Endothelial cell of umbilical vein (primary cell): Measurements from ENCODE around the gene TARP.
"Not testable (repeated sequence)": the region's sequence is repeated elsewhere in the genome, so short reads cannot be mapped to it uniquely, and the experiment has no call there.

ENCODE experiments used
- BruUV-seq: library from RNA; stranded (reverse); fragments of 400-500 nt; replicated peaks from 2 replicates; lab custom pipeline; 2021; lab: Mats Ljungman, UMichigan
- CTCF ChIA-PET: fragments of 300-600, 350-600 bp; sonication (Branson Sonifier 250); formaldehyde crosslinking; loops from one replicate; lab custom pipeline; 2021; ENCODE audit warnings: antibody characterized with exemption, inconsistent platforms; lab: Charles Lee
- POLR2A ChIA-PET: fragments of 300-600, 350-600 bp; sonication (Branson Sonifier 250); formaldehyde crosslinking; loops from one replicate; lab custom pipeline; 2021; ENCODE audit warnings: antibody characterized with exemption, inconsistent platforms; lab: Charles Lee
- DNase-seq: peaks from one replicate; pipeline ENCODE4 v3.0.0-alpha.2; 2011; ENCODE audit warnings: low read depth, low spot score
- FAIRE-seq: peaks from 2 replicates; lab custom pipeline; 2011; peaks lifted over from hg19 to GRCh38; lab: Jason Lieb, UNC
- H2AFZ ChIP-seq: 2 replicates; pipeline ENCODE4 v1.6.0; 2012; ENCODE audit warnings: low read depth, low read length, control low read depth, inconsistent platforms
- H3K27ac ChIP-seq: 2 replicates; pipeline ENCODE4 v1.5.1; 2011; ENCODE audit warnings: low read depth, mild to moderate bottlenecking, control low read depth, low read length, moderate library complexity; ENCODE audit not compliant: insufficient read depth
- H3K27me3 ChIP-seq, 2 experiments: 2 replicates each; pipeline versions ENCODE4 v1.6.0 to v1.6.1; 2011; ENCODE audit warnings: low read length in 2 of 2, mixed read lengths in 1 of 2; ENCODE audit not compliant: control insufficient read depth in 2 of 2, insufficient read depth in 2 of 2
- H3K36me3 ChIP-seq, 2 experiments: 2 replicates in 1 of 2; 3 replicates in 1 of 2; pipeline ENCODE4 v1.5.1; 2011; ENCODE audit warnings: low read length in 2 of 2, mild to moderate bottlenecking in 1 of 2, moderate library complexity in 1 of 2; ENCODE audit not compliant: control insufficient read depth in 2 of 2, insufficient read depth in 2 of 2; ENCODE audit errors: extremely low read depth in 1 of 2
- H3K4me1 ChIP-seq: 3 replicates; pipeline ENCODE4 v1.5.1; 2011; ENCODE audit warnings: mild to moderate bottlenecking, low read length; ENCODE audit not compliant: control insufficient read depth, insufficient read depth; ENCODE audit errors: extremely low read depth
- H3K4me2 ChIP-seq: 2 replicates; pipeline ENCODE4 v1.6.1; 2011; ENCODE audit warnings: low read length, control low read depth, mixed read lengths; ENCODE audit not compliant: insufficient read depth
- H3K4me3 ChIP-seq, 3 experiments: fragments of 200-600 bp in 1 of 3; sonication (generic), shearing (Covaris generic) in 1 of 3; replicated peaks in 1 of 3; 2 replicates each; pipeline ENCODE4 v1.5.1; 2011 to 2016; ENCODE audit warnings: control low read depth in 3 of 3, low read length in 3 of 3, mild to moderate bottlenecking in 2 of 3, inconsistent platforms in 1 of 3, low read depth in 1 of 3, moderate library complexity in 1 of 3; ENCODE audit not compliant: insufficient read depth in 1 of 3
- H3K79me2 ChIP-seq: 2 replicates; pipeline ENCODE4 v1.6.0; 2012; ENCODE audit warnings: low read length, inconsistent platforms; ENCODE audit not compliant: control insufficient read depth, insufficient read depth
- H3K9ac ChIP-seq: replicated peaks from 2 replicates; pipeline ENCODE3; 2011; ENCODE audit warnings: low read length, control low read depth; ENCODE audit not compliant: insufficient read depth; ENCODE audit errors: extremely low read depth
- H3K9me1 ChIP-seq: replicated peaks from 3 replicates; pipeline ENCODE4 v1.6.0; 2011; ENCODE audit warnings: mild to moderate bottlenecking, low read length; ENCODE audit not compliant: control insufficient read depth, insufficient read depth; ENCODE audit errors: extremely low read depth
- H3K9me3 ChIP-seq: replicated peaks from 2 replicates; pipeline ENCODE4 v1.5.1; 2012; ENCODE audit warnings: low read length, inconsistent platforms; ENCODE audit not compliant: control insufficient read depth, insufficient read depth
- H4K20me1 ChIP-seq: replicated peaks from 2 replicates; pipeline ENCODE3; 2011; ENCODE audit warnings: mild to moderate bottlenecking, low read length; ENCODE audit not compliant: control insufficient read depth, insufficient read depth; ENCODE audit errors: extremely low read depth
- EZH2 ChIP-seq: IDR thresholded peaks from 2 replicates; pipeline ENCODE4 v1.6.1; 2012; ENCODE audit warnings: borderline replicate concordance, low read depth, mild to moderate bottlenecking, moderate library complexity, low read length, inconsistent platforms; ENCODE audit not compliant: severe bottlenecking
- FOS ChIP-seq: IDR thresholded peaks from 2 replicates; pipeline ENCODE4 v1.6.1; 2011; ENCODE audit warnings: mild to moderate bottlenecking, low read length, moderate library complexity, borderline replicate concordance; ENCODE audit not compliant: insufficient read depth
- GATA2 ChIP-seq: IDR thresholded peaks from 2 replicates; pipeline ENCODE4 v1.7.0; 2011; ENCODE audit warnings: low read depth, mild to moderate bottlenecking, moderate library complexity, mixed read lengths, low read length; ENCODE audit not compliant: insufficient read length, insufficient read depth
- JUN ChIP-seq: IDR thresholded peaks from 2 replicates; pipeline ENCODE4 v1.6.1; 2011; ENCODE audit warnings: borderline replicate concordance, low read depth; ENCODE audit not compliant: insufficient read length, insufficient read depth
- MAX ChIP-seq: IDR thresholded peaks from 2 replicates; pipeline ENCODE4 v1.6.1; 2011; ENCODE audit not compliant: insufficient read depth, insufficient read length
- MYC ChIP-seq: IDR thresholded peaks from one replicate; pipeline ENCODE4 v1.6.1; 2011; ENCODE audit warnings: mild to moderate bottlenecking, low read depth, low read length
- POLR2A ChIP-seq: IDR thresholded peaks from 2 replicates; pipeline ENCODE4 v1.6.1; 2012; ENCODE audit warnings: low read depth, mild to moderate bottlenecking, control low read depth, low read length
- POLR2AphosphoS5 ChIP-seq: IDR thresholded peaks from 2 replicates; pipeline ENCODE4 v1.6.1; 2012; ENCODE audit warnings: low read depth, mild to moderate bottlenecking, control low read depth, low read length, moderate library complexity; ENCODE audit not compliant: insufficient read depth
- dilution Hi-C: fragments of 300-500 bp; cut with MboI; formaldehyde crosslinking; loops from one replicate; pipeline ENCODE4 v1.15.0; 2019; ENCODE audit warnings: low sequenced_read_pairs; ENCODE audit not compliant: extremely low pct_ligation_motif_present
- intact Hi-C: fragments of 100-400 bp; cut with micrococcal nuclease; formaldehyde crosslinking; loops from one replicate; pipeline ENCODE4 v1.10.0; 2022

TARP gene

DNA sequence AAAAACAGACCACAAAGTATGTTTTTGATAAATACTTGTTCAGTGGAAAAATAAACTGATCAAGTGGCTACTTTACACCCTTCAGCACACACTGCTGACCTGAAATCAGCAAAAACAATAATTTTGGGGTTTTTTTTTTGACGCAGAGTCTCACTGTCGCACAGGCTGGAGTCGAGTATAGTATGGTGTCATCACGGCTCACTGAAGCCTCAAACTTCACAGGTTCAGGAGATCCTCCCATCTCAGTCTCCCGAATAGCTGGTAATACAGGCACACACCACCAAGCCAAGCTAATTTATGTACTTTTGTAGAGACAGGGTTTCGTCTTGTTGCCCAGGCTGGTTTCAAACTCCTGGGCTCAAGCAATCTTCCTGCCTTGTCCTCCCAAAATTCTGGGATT, 30.6 kb downstream of the TARP start:
- Histone ChIP-seq H2AFZ (no peak overlapping the region), H4K20me1 (no peaks in the 10 kb centered on the region), H3K4me3 (no peak overlapping the region), H3K79me2 (no peaks in the 10 kb centered on the region), H3K27me3 (peaks cover 0 to 2% of the 10 kb centered on the region in 2 experiments), H3K36me3 (no peaks in the 10 kb centered on the region), H3K9me3 (no peaks in the 10 kb centered on the region), H3K4me1 (no peaks in the 10 kb centered on the region), H3K9me1 (no peaks in the 10 kb centered on the region), H3K9ac (no peak overlapping the region), H3K4me2 (no peak overlapping the region), H3K27ac (no peak overlapping the region)
- TF ChIP-seq POLR2AphosphoS5 = no peak
- TF ChIP-seq MAX = no peak
- TF ChIP-seq EZH2 = no peak
- no peak for TF ChIP-seq POLR2A
- DNase-seq = no peak
- intact Hi-C loops = no loop called here
- FAIRE-seq = no peak
- BruUV-seq = no TSS peak
- CTCF ChIA-PET = no interaction called here
- dilution Hi-C loops = no loop called here
- POLR2A ChIA-PET = no interaction called here

GRCh38 chr7:38241071-38241470, 32.4 kb downstream of the TARP start:
- ChIA-PET CTCF (no interaction called here), POLR2A (no interaction called here)
- intact Hi-C loops (no loop called here), dilution Hi-C loops (no loop called here)
- Histone ChIP-seq H2AFZ (no peak overlapping the region), H3K36me3 (no peaks in the 10 kb centered on the region), H3K27ac (no peak overlapping the region), H3K9me3 (no peaks in the 10 kb centered on the region), H3K4me2 (no peak overlapping the region), H3K9me1 (no peaks in the 10 kb centered on the region), H3K4me3 (no peak overlapping the region), H3K9ac (no peak overlapping the region), H4K20me1 (no peaks in the 10 kb centered on the region), H3K27me3 (peaks cover 0 to 2% of the 10 kb centered on the region in 2 experiments), H3K4me1 (no peaks in the 10 kb centered on the region), H3K79me2 (no peaks in the 10 kb centered on the region)
- no peak for DNase-seq
- TF ChIP-seq MAX (no peak), JUN (no peak), EZH2 (no peak), MYC (no peak), GATA2 (no peak), FOS (no peak), POLR2A (no peak)
- BruUV-seq = no TSS peak
- no peak for FAIRE-seq

DNA sequence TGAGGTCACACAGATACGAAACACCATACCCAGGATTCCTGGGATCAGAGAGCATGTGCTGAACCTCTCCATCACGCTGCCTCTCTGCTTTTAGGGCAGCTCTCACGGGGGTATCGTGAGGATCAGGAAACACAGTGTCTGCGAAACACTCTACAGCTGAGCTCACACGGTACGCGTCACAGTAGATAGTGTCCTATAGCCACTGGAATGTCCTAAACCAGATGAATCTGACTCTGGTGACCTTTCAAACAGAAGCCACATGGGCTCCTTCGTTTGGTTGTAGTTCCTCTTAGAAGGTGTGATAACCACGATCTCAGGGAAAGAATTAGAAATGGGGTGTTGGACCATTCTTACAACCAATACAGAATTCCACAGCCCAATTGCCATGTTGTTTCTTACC, 34.3 kb downstream of the TARP start:
- H2AFZ ChIP-seq, FAIRE-seq, dilution Hi-C loops, H3K9me3 ChIP-seq, H3K4me1 ChIP-seq, H3K27me3 ChIP-seq, BruUV-seq, H3K36me3 ChIP-seq, H3K4me2 ChIP-seq, DNase-seq, POLR2A ChIA-PET, H3K27ac ChIP-seq, CTCF ChIA-PET, intact Hi-C loops, H3K9me1 ChIP-seq, H3K4me3 ChIP-seq, H3K9ac ChIP-seq, H4K20me1 ChIP-seq, H3K79me2 ChIP-seq: not testable (repeated sequence)
